Upper lobe of left lung (tissue), 6 donors: ENCODE data around the gene NFIL3. TPM values are rescaled to one million over a fixed set of nuclear protein-coding genes. Genes with fewer than 3 reads are reported as not detected.

Experiments used
- ATAC-seq, 2 donors: fragments of 200-7000 bp; cut with Tn5 transposase; one replicate each; pipeline ENCODE4 v1.9.1; 2022; ENCODE audit warnings: mild to moderate bottlenecking in 2 of 2, moderate library complexity in 2 of 2; ENCODE audit not compliant: low FRiP score in 2 of 2
- DNase-seq, 2 donors: peaks; one replicate each; pipeline ENCODE4 v3.0.0-alpha.2; 2019 to 2020
- H3K27ac ChIP-seq, 4 donors: fragments of 200-600 bp; sonication (generic); one replicate each; pipeline ENCODE4 v1.5.1; 2016 to 2019
- H3K27me3 ChIP-seq, 4 donors: fragments of 200-600 bp; sonication (generic); one replicate each; pipeline ENCODE4 v1.5.1; 2017 to 2019
- H3K36me3 ChIP-seq, 4 donors: fragments of 200-600 bp; sonication (generic); one replicate each; pipeline ENCODE4 v1.5.1; 2016 to 2019
- H3K4me1 ChIP-seq, 4 donors: fragments of 200-600 bp; sonication (generic); one replicate each; pipeline ENCODE4 v1.5.1; 2018 to 2019
- H3K4me3 ChIP-seq, 4 donors: fragments of 200-600 bp; sonication (generic); one replicate each; pipeline ENCODE4 v1.5.1; 2017 to 2019; ENCODE audit warnings: mild to moderate bottlenecking in 2 of 4, moderate library complexity in 1 of 4
- H3K9me3 ChIP-seq, 4 donors: fragments of 200-600 bp; sonication (generic); one replicate each; pipeline ENCODE4 v1.5.1; 2018 to 2019
- CTCF ChIP-seq, 6 experiments: fragments of 450-650 bp in 4 of 6; fragments of 200-600 bp in 2 of 6; sonication (generic) in 2 of 6; IDR thresholded peaks; one replicate each; pipeline ENCODE4 v1.5.1; 2016 to 2019; ENCODE audit warnings: antibody characterized with exemption in 6 of 6
- EP300 ChIP-seq, 4 donors: sonication (generic); formaldehyde crosslinking; IDR thresholded peaks; one replicate each; pipeline ENCODE4 v1.5.1; 2017; ENCODE audit warnings: antibody characterized with exemption in 4 of 4, control low read depth in 2 of 4
- POLR2A ChIP-seq, 4 donors: fragments of 450-650 bp; IDR thresholded peaks; one replicate each; pipeline ENCODE4 v1.5.1; 2016 to 2017; ENCODE audit warnings: antibody characterized with exemption in 4 of 4, mild to moderate bottlenecking in 2 of 4
- POLR2AphosphoS5 ChIP-seq, 2 donors: sonication (generic); formaldehyde crosslinking; IDR thresholded peaks; one replicate each; pipeline ENCODE4 v1.5.1; 2017; ENCODE audit warnings: antibody characterized with exemption in 2 of 2
- WGBS, 2 donors: methylation state at CpG; one replicate each; pipeline ENCODE4 v1.1.5; 2017 to 2018; 5-methylcytosine and 5-hydroxymethylcytosine counted together
- total RNA-seq, 6 donors: library from RNA; depleted of rRNA in 4 of 6; stranded (reverse); fragments of >200 nt in 4 of 6; gene quantifications; one replicate each; pipeline versions ENCODE4 v1.1.0 to v1.2.1, GENCODE V29; 2016 to 2021
- donor health status: DM: no; HTN: no; CAD: no; lungs with moderate emphysema.
- donor health status: DM: no; HTN: yes; CAD: no; lungs with severe emphysema.

NFIL3 gene
- total RNA-seq, 6 donors from 2014 or later: 14.7 to 41.3 (median 24.4) TPM

DNA sequence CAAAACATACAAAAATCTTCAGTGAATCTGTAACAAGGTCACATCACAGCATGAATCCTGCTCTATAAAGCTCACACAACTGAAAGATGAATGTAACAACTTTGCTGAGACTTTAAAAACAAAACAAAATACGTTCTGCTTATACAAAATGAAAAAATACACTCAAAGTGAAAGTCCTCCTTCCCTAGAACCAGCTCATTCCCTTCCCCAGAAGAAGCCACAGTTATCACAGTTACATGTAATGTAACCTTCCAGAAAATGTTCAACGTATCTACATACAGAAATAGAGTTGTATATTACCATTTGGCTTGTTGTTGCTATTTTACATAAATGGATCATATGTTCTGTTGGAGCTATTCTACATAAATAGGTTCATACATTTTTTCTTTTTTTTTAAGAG, 64.5 kb downstream of the NFIL3 start:
- DNase-seq (no peak), ATAC-seq (no peak)
- WGBS, 2 donors: 71 to 76% methylated on average over 2 of the region's 2 CpGs
- peaks cover 0 to 12% (median 0%) of the 10 kb centered on the region in 4 donors for H3K36me3 ChIP-seq
- H3K27me3 ChIP-seq: no peaks in the 10 kb centered on the region
- H3K27ac ChIP-seq: no peak overlapping the region
- TF ChIP-seq POLR2AphosphoS5 (IDR thresholded peaks at IDR 0.05) (no peak), EP300 (IDR thresholded peaks at IDR 0.05) (no peak), CTCF (IDR thresholded peaks at IDR 0.05) (no peak), POLR2A (IDR thresholded peaks at IDR 0.05) (no peak)
- no peak overlapping the region for H3K4me3 ChIP-seq
- H3K9me3 ChIP-seq: no peaks in the 10 kb centered on the region
- H3K4me1 ChIP-seq: peaks cover 17 to 28% (median 21%) of the 10 kb centered on the region in 4 donors

Other genes with a start within 250 kb of the NFIL3 start
- gene AUH, start 61.9 kb downstream of the NFIL3 start, total RNA-seq: 10 to 100 TPM; 13.7 to 38.5 (median 24.4) TPM